ENCODE data around the gene RTBDN.
A peak's percentile ranks its signal among the peaks of the same experiment; 100 is the strongest.

Gene RTBDN

DNA sequence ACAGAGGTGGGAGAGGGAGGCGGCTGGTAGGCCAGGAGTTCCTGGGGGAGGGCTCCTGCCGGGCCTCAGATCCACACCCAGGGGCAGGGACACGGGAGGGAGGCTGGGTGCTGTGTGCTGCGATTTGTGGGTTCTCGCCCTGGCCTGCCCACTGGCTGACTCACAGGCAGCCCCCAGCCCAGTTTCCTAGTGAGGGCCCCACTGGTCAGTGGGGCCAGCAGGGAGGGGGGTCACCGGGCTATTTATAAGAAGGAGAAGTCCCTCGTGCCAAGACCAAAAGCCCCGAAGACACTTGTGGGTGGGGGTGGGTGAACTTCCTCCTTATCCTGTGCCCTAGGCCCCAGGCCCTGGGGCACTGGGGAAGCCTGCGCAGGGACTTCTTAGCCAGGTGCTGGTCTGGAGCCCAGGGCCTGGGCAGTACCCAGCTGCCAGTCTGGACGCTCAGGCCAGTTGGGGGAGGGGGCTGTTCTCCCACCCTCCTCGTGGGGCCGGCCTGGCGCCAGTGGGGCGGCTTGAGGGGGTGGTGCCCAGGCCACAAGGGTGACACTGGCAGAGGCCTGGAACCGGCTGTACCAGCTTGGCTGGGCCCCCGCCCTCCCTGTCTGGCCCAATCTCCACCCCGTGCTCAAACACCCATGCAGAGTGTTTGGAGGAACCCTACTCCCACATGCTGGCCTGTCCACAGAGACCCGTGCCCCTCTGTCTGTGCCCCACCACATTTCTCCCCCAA lies 48.1 kb downstream of the RTBDN start:
- peak; percentile 82 for DNase-seq (ENCODE audit: low read depth)
- H3K4me3 ChIP-seq (ENCODE audit: low read depth, low read length): no peak overlapping the region
- TF ChIP-seq, protein P1, sequence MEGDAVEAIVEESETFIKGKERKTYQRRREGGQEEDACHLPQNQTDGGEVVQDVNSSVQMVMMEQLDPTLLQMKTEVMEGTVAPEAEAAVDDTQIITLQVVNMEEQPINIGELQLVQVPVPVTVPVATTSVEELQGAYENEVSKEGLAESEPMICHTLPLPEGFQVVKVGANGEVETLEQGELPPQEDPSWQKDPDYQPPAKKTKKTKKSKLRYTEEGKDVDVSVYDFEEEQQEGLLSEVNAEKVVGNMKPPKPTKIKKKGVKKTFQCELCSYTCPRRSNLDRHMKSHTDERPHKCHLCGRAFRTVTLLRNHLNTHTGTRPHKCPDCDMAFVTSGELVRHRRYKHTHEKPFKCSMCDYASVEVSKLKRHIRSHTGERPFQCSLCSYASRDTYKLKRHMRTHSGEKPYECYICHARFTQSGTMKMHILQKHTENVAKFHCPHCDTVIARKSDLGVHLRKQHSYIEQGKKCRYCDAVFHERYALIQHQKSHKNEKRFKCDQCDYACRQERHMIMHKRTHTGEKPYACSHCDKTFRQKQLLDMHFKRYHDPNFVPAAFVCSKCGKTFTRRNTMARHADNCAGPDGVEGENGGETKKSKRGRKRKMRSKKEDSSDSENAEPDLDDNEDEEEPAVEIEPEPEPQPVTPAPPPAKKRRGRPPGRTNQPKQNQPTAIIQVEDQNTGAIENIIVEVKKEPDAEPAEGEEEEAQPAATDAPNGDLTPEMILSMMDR (IDR thresholded peaks at IDR 0.05; ENCODE audit: control insufficient read depth, extremely low read depth, insufficient read depth): no peak

DNA sequence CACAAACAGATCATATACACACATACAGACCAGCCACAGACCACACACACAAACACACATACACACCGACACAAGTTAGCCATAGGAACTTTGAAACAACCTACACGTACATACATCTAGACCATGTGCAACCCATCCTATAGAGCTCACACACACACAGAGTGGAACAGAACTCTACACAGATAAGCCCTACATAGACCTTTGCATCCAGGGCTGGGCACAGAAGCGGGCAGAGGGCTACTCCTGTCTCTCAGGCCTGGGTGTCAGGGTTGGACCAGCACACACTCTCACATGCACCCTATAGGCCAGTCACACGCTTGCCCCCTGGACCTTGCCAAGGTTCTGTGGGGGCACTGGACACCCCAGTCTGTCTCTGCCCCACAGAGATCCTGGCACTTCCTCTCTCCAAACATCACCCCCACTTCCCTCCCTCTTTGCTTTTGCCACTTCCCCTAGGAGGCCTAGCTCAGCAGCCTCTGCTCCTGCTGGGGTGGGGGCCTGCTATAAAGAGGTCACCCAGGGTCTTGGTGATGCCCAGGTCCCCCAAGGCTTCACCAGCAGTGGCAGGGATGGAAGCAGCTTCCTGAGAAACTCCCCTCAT lies 48.8 kb downstream of the RTBDN start:
- TF ChIP-seq, protein P1 (IDR thresholded peaks at IDR 0.05; ENCODE audit: control insufficient read depth, extremely low read depth, insufficient read depth): no peak
- DNase-seq (ENCODE audit: low read depth): no peak
- no peak overlapping the region for H3K4me3 ChIP-seq (ENCODE audit: low read depth, low read length)

- TF ChIP-seq, protein P1 (IDR thresholded peaks at IDR 0.05; ENCODE audit: control insufficient read depth, extremely low read depth, insufficient read depth): no peak
- DNase-seq (ENCODE audit: low read depth): no peak
- H3K4me3 ChIP-seq (ENCODE audit: low read depth, low read length): no peak overlapping the region
Measured at GRCh38 chr19:12784871-12785430, 49.4 kb downstream of the RTBDN start.

- no peak overlapping the region for H3K4me3 ChIP-seq (ENCODE audit: low read depth, low read length)
- TF ChIP-seq, protein P1 (IDR thresholded peaks at IDR 0.05; ENCODE audit: control insufficient read depth, extremely low read depth, insufficient read depth): no peak
Measured at GRCh38 chr19:12784394-12784870, 49.9 kb downstream of the RTBDN start.

DNA sequence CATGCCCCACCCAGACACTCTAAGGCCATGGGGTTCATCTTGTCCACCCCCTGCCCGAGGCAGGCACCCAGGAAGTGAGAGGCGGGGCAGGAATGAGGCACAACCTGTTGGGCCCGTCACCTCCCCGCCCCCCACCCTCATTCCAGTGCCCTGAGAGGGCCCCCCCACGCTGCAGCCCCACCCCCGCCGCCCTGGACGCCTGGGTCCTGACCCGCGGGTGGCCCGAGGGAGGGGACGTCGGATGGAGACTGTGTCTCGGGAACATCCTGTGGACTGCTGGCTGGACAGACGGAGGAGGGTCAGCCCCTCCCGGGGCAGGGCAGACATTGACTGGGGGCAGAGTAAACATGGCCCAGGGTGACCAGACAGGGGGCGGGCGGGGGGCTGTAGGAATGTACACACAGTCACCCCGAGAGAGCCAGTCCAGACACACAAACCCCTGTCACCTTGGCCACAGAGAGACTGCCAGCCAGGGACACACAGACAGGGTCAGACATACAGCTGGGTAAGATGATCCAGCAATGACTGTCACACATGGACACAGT lies 50.5 kb downstream of the RTBDN start:
- H3K4me3 ChIP-seq (ENCODE audit: low read depth, low read length): no peak overlapping the region
- no peak for DNase-seq (ENCODE audit: low read depth)
- TF ChIP-seq, protein P1 (IDR thresholded peaks at IDR 0.05; ENCODE audit: control insufficient read depth, extremely low read depth, insufficient read depth): no peak

More at GRCh38 chr19:12784394-12784870, 49.9 kb downstream of the RTBDN start:
- no peak for DNase-seq (ENCODE audit: low read depth)

DNA sequence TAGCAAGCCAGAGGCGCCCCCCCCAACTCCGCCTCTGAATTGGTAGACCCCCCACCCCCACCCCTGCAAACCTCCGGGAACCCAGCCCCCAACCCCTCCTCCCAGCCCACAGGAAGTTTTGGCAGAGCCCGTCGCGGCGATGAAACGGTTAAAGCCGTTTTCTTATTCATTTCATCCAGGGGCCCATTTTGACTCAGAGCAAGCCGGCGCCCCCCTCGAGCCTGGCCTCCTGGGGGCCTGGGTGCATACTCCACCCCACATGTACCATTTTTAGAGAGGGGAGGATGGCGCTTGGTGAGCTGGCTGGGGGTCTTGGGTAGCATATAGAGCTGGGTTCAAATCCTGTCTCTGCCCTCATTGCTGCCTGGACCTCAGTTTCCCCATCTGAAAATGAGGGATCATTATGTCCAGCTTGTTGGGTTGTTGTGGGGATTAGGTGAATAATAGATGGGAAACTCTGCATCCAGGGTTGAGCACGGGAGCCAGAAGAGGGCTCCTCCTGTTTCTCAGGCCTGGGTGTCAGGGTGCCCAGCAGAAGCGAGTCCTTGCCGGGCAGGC lies 51.0 kb downstream of the RTBDN start:
- peak overlapping the region; percentile 55 for H3K4me3 ChIP-seq (ENCODE audit: low read depth, low read length)
- no peak for DNase-seq (ENCODE audit: low read depth)
- TF ChIP-seq, protein P1 (IDR thresholded peaks at IDR 0.05; ENCODE audit: control insufficient read depth, extremely low read depth, insufficient read depth): no peak

Data from LNCaP clone FGC (cell line).